Measurements from ENCODE around the gene NTHL1.

NTHL1 gene
- total RNA-seq: 4.3 to 5.0 (median 4.5) reads per million in 3 donors

DNA sequence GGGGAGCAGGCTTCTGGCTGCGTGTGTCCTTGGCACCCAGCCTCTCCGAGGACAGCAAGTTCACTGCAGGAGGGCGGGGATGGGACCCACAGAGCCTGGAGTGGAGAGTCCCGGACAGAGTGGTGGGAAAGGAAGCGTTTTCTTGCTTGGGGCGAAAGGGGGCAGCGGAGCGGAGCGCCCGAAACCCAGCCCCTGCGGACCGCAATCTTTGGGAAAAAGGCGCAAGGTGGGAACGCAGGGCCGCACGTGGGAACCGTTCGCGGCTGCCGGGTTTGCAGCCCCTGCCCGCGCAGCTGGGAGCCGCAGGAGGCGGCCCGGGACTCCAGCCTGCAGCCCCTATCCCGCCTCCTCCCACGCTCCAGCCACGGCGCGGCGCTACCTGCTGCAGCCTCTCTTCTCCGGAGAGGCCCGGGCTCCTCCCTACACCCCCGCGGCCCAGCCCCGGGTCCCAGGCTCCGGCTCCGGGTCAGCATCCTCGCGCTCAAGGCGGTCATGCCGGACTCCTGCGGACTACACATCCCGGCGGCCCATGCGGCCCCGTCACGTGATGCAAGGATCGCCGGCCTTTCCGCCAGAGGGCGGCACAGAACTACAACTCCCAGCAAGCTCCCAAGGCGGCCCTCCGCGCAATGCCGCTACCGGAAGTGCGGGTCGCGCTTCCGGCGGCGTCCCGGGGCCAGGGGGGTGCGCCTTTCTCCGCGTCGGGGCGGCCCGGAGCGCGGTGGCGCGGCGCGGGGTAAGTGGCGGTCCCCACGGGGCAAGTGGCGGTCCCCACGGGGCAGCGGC, at the start of gene NTHL1, which contains the start of gene TSC2:
TSS of gene NTHL1 (minus strand) at position 505 of the 786 bp plus-strand sequence. CDS start at position 494, 11 bp downstream.
TSS of gene TSC2 (plus strand) at position 656 of the 786 bp plus-strand sequence. CDS start 631 bp downstream, outside the sequence.
- Histone ChIP-seq H3K9me3 (ENCODE audit: control insufficient read depth, low read length) (no peaks in the 10 kb centered on the region), H3K4me1 (ENCODE audit: control insufficient read depth, insufficient read depth, low read length, poor library complexity, severe bottlenecking) (peaks cover 17% of the 10 kb centered on the region), H3K4me3 (ENCODE audit: insufficient read depth, low read depth, low read length, poor library complexity, severe bottlenecking) (peak within 1 kb of the TSS; percentile 91), H3K27me3 (replicated peaks; ENCODE audit: control insufficient read depth, insufficient read depth, low read length, poor library complexity, severe bottlenecking) (no peaks in the 10 kb centered on the region), H3K27ac (ENCODE audit: insufficient read depth, low read length, poor library complexity, severe bottlenecking) (peak within 1 kb of the TSS; percentile 63), H3K36me3 (ENCODE audit: control insufficient read depth, insufficient read depth, low read length) (peaks cover 5% of the 10 kb centered on the region)
- peak; percentile 82 to 90 (median 87) for DNase-seq

DNA sequence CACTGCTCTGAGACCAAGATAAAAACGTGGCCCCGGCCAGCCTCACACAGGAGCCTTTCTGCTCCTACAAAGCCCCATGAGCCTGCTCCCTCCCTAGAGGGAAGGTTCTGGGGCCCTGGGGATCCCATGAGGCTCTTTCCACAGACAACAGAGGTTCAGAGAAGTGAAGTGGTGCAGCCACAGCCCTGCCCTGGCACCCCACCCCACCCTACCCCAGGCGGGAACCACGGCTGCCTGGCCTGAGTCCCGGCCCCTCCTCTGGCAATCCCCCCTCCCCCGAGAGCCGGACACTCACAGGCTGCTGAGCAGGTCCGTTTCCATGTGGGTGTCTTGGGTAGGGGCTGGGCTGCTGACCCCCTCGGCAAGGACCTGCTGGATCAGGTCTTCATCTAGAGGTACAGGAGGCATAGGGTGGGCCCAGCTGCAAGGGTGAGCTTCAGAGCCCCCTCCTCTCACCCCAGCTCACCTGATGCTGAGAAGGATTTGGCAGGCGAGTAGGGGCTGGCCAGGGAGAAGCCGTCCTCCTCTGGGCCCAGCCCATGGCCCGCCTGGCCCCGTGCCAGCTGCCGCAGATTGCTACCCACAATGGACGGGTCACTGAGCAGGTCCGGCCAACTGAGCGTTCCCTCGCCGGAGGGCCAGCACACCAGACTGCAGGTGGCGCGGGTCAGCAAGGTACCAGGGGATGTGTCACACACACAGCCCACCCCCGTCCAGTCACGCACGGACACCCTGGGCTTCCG, 49.4 kb upstream of the NTHL1 start:
- no peaks in the 10 kb centered on the region for H3K36me3 ChIP-seq (ENCODE audit: control insufficient read depth, insufficient read depth, low read length)

DNA sequence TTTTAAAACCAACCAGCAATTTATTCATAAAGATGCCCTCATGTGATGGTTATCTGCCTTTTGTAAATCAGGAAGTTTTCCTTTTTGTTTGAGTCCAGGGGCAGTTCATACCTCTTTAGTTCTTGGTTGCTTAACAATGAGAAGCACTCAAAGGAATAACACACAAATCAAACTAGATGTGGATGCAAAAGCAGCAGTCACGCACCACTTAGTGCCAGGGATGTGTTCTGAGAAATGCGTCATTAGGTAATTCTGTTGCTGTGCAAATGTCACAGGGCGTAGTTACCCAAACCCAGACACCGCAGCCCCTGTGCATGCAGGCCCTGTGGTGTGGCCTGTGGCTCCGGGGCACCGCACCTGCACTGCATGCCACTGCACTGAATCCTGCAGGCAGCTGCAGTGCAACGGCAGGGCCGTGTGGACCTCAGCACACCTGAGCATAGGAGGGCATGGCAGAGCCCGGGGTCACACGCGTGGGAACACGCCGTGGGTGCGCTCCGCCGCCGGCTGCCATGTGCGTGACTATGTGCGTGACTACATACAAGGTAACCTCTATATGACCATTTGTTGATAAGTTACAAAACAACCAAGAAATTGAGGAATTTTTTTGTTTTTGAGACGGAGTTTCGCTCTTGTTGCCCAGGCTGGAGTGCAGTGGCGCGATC, 48.4 kb upstream of the NTHL1 start:
- H3K36me3 ChIP-seq (ENCODE audit: control insufficient read depth, insufficient read depth, low read length): no peaks in the 10 kb centered on the region
- no peaks in the 10 kb centered on the region for H3K27me3 ChIP-seq (replicated peaks; ENCODE audit: control insufficient read depth, insufficient read depth, low read length, poor library complexity, severe bottlenecking)
- no peaks in the 10 kb centered on the region for H3K9me3 ChIP-seq (ENCODE audit: control insufficient read depth, low read length)
- H3K4me3 ChIP-seq (ENCODE audit: insufficient read depth, low read depth, low read length, poor library complexity, severe bottlenecking): no peak overlapping the region
- H3K4me1 ChIP-seq (ENCODE audit: control insufficient read depth, insufficient read depth, low read length, poor library complexity, severe bottlenecking): no peaks in the 10 kb centered on the region
- no peak overlapping the region for H3K27ac ChIP-seq (ENCODE audit: insufficient read depth, low read length, poor library complexity, severe bottlenecking)
- no peak for DNase-seq

More for the DNA sequence above, 49.4 kb upstream of the NTHL1 start:
- H3K9me3 ChIP-seq (ENCODE audit: control insufficient read depth, low read length): no peaks in the 10 kb centered on the region
- H3K27me3 ChIP-seq (replicated peaks; ENCODE audit: control insufficient read depth, insufficient read depth, low read length, poor library complexity, severe bottlenecking): no peaks in the 10 kb centered on the region
- H3K27ac ChIP-seq (ENCODE audit: insufficient read depth, low read length, poor library complexity, severe bottlenecking): no peak overlapping the region
- no peak for DNase-seq
- no peak overlapping the region for H3K4me3 ChIP-seq (ENCODE audit: insufficient read depth, low read depth, low read length, poor library complexity, severe bottlenecking)
- H3K4me1 ChIP-seq (ENCODE audit: control insufficient read depth, insufficient read depth, low read length, poor library complexity, severe bottlenecking): no peaks in the 10 kb centered on the region

DNA sequence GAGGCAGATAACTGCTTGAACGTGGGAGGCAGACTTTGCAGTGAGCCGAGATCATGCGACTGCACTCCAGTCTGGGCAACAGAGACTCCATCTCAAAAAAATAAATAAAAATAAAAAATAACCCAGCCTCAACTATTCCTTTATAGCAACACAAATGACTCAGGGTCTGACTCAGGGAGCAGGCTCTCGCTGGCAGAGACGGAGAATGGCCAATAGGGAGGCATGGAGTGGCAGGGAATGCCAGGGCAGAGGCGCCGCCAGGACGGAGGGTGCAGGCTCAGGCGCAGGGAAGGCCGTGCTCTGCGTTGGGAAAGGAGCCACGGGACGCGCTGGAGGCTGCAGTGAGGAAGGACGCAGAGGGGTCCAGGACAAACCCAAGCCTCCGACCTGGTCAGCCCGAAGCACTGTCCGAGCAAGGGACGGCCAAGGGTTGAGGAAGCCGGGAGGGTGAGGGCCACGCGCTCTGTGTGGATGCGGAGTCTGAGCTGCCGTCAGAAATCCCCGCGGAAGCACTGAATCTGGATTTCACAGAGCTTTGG, 47.8 kb upstream of the NTHL1 start:
- Histone ChIP-seq H3K4me3 (ENCODE audit: insufficient read depth, low read depth, low read length, poor library complexity, severe bottlenecking) (no peak overlapping the region), H3K9me3 (ENCODE audit: control insufficient read depth, low read length) (no peaks in the 10 kb centered on the region), H3K27ac (ENCODE audit: insufficient read depth, low read length, poor library complexity, severe bottlenecking) (no peak overlapping the region), H3K27me3 (replicated peaks; ENCODE audit: control insufficient read depth, insufficient read depth, low read length, poor library complexity, severe bottlenecking) (no peaks in the 10 kb centered on the region), H3K4me1 (ENCODE audit: control insufficient read depth, insufficient read depth, low read length, poor library complexity, severe bottlenecking) (no peaks in the 10 kb centered on the region), H3K36me3 (ENCODE audit: control insufficient read depth, insufficient read depth, low read length) (peaks cover 4% of the 10 kb centered on the region)
- no peak for DNase-seq

DNA sequence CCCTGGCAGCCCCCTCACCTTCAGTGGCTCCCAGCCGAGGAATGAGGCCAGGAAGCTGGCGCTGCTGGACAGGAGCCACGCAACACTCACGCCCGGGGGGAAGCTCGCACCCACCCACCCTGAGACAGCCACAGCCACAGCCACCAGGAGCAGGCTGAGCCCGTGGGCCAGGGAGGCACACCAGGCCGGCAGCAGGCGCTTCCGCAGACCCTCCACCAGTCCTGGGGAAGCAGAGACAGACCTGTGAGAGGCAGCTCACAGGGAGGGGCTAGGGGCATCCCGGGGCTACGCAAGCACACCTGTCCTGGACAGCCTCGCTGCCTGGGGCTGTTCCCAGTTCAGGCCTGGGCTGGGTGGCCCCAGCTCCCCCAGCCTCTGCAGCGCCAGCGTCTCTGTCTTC, 46.2 kb upstream of the NTHL1 start:
- Histone ChIP-seq H3K27ac (ENCODE audit: insufficient read depth, low read length, poor library complexity, severe bottlenecking) (no peak overlapping the region), H3K27me3 (replicated peaks; ENCODE audit: control insufficient read depth, insufficient read depth, low read length, poor library complexity, severe bottlenecking) (no peaks in the 10 kb centered on the region), H3K9me3 (ENCODE audit: control insufficient read depth, low read length) (no peaks in the 10 kb centered on the region), H3K4me1 (ENCODE audit: control insufficient read depth, insufficient read depth, low read length, poor library complexity, severe bottlenecking) (no peaks in the 10 kb centered on the region), H3K4me3 (ENCODE audit: insufficient read depth, low read depth, low read length, poor library complexity, severe bottlenecking) (no peak overlapping the region), H3K36me3 (ENCODE audit: control insufficient read depth, insufficient read depth, low read length) (peaks cover 19% of the 10 kb centered on the region)
- DNase-seq: no peak

DNA sequence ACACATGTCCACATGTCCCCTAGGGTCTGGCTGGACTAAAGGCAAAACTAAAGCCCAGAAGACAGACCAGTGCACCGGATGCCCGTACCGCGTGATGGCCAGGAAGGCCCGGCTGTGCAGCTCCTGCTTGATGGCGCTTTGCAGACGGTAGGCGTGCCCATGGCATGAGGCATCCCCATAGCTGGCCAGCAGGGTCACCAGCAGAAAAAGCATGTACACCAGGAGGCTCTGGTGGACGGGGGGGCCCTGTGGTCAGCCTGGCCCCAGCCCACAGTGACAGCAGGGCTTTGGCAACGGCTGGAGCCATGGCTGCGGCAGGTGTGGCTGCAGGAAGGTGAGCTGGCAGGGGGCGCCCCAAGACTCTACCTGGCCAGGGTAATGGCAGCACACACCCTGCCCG, 45.2 kb upstream of the NTHL1 start:
- H3K4me1 ChIP-seq (ENCODE audit: control insufficient read depth, insufficient read depth, low read length, poor library complexity, severe bottlenecking): no peaks in the 10 kb centered on the region
- H3K36me3 ChIP-seq (ENCODE audit: control insufficient read depth, insufficient read depth, low read length): peaks cover 29% of the 10 kb centered on the region
- H3K4me3 ChIP-seq (ENCODE audit: insufficient read depth, low read depth, low read length, poor library complexity, severe bottlenecking): no peak overlapping the region
- H3K27me3 ChIP-seq (replicated peaks; ENCODE audit: control insufficient read depth, insufficient read depth, low read length, poor library complexity, severe bottlenecking): no peaks in the 10 kb centered on the region
- no peaks in the 10 kb centered on the region for H3K9me3 ChIP-seq (ENCODE audit: control insufficient read depth, low read length)
- H3K27ac ChIP-seq (ENCODE audit: insufficient read depth, low read length, poor library complexity, severe bottlenecking): no peak overlapping the region
- DNase-seq: no peak

DNA sequence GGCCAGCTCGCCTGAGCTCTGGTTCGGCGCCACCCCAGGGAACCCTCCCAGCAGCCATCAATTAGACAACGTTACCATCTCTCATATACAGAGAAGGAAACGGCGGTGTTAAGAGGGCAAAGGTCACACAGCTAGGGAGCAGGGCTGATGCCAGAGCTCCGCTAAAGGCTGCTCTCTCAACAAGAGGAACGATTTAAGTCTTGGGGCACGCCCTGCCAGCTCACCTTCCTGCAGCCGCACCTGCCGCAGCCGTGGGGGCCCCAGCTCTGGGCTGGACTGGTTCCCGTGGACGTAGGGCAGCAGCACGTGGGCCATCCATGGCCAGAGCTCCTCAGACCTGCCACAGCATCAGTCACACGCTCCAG, 44.6 kb upstream of the NTHL1 start:
- H3K4me1 ChIP-seq (ENCODE audit: control insufficient read depth, insufficient read depth, low read length, poor library complexity, severe bottlenecking): no peaks in the 10 kb centered on the region
- H3K4me3 ChIP-seq (ENCODE audit: insufficient read depth, low read depth, low read length, poor library complexity, severe bottlenecking): no peak overlapping the region
- DNase-seq: no peak
- H3K9me3 ChIP-seq (ENCODE audit: control insufficient read depth, low read length): no peaks in the 10 kb centered on the region
- no peaks in the 10 kb centered on the region for H3K27me3 ChIP-seq (replicated peaks; ENCODE audit: control insufficient read depth, insufficient read depth, low read length, poor library complexity, severe bottlenecking)
- H3K36me3 ChIP-seq (ENCODE audit: control insufficient read depth, insufficient read depth, low read length): peaks cover 35% of the 10 kb centered on the region
- no peak overlapping the region for H3K27ac ChIP-seq (ENCODE audit: insufficient read depth, low read length, poor library complexity, severe bottlenecking)

DNA sequence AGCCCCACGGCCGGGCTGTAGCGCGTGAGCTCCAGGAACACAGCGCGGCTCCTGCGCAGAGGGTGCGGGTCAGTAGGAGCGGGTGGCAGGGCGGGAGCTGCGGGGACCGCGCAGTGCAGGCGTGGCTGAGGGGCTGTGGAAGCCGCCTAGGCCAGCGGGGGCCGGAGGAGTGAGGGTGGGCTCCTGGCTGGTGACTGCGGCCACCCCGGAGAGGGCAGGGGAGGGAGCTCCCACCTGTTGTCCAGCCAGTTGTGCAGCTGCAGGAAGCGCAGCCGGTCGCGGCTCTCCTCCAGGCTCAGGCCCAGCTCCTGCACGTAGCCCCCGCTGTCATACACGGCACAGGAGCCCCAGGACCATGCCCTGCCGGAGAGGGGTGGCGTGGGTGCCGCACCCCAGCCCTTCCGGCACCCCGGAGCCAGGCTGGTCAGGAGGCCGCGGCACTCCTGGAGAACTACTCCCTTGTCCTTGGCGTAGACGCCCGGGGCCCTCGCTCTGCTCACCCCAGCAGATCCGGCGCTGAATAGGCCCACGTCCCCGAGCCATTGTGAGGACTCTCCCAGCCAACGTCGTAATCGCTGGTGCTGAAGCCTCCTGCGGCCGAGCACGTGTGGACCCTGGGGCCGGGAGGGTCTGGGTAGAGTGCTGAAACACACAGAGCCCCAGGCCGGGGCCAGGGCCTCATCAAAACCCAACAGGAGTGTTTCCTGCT, 44.1 kb upstream of the NTHL1 start:
- Histone ChIP-seq H3K36me3 (ENCODE audit: control insufficient read depth, insufficient read depth, low read length) (peaks cover 40% of the 10 kb centered on the region), H3K9me3 (ENCODE audit: control insufficient read depth, low read length) (no peaks in the 10 kb centered on the region), H3K27ac (ENCODE audit: insufficient read depth, low read length, poor library complexity, severe bottlenecking) (no peak overlapping the region), H3K27me3 (replicated peaks; ENCODE audit: control insufficient read depth, insufficient read depth, low read length, poor library complexity, severe bottlenecking) (no peaks in the 10 kb centered on the region), H3K4me1 (ENCODE audit: control insufficient read depth, insufficient read depth, low read length, poor library complexity, severe bottlenecking) (no peaks in the 10 kb centered on the region), H3K4me3 (ENCODE audit: insufficient read depth, low read depth, low read length, poor library complexity, severe bottlenecking) (no peak overlapping the region)
- no peak for DNase-seq

DNA sequence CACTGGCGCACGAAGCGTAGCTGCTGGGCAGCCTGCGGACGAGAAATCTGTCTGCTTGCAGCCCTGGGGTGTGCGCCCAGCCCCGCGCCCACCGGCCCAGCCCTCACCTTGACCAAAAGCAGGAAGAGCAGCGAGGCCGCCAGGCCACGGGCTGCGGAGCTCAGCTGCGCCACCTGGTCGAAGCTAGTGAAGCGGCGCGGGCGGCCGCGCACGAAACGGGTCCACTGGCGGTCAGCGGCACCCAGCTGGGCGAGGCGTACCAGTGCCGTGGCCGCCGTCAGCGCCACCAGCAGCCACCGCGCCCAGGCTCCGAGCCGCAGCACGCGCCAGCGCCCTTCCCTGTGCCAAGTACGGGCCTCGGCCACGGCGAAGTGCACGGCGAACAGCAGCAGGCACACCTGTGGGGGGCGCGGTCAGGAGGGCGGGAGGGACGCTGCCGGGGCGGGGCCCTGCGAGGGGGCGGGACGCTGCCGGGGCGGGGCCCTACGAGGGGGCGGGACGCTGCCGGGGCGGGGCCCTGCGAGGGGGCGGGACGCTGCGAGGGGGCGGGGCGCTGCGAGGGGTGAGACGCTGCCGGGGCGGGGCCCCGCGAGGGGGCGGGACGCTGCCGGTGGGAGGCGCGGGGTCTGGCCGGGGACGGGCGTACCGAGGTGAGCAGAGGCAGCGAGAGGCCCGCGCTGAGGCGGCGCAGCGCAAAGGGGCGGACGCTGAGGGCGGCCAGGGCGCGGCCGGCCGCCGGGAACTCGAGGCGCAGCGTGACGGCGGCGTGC, 43.3 kb upstream of the NTHL1 start:
- Histone ChIP-seq H3K4me1 (ENCODE audit: control insufficient read depth, insufficient read depth, low read length, poor library complexity, severe bottlenecking) (no peaks in the 10 kb centered on the region), H3K27me3 (replicated peaks; ENCODE audit: control insufficient read depth, insufficient read depth, low read length, poor library complexity, severe bottlenecking) (no peaks in the 10 kb centered on the region), H3K4me3 (ENCODE audit: insufficient read depth, low read depth, low read length, poor library complexity, severe bottlenecking) (no peak overlapping the region), H3K9me3 (ENCODE audit: control insufficient read depth, low read length) (no peaks in the 10 kb centered on the region), H3K36me3 (ENCODE audit: control insufficient read depth, insufficient read depth, low read length) (peaks cover 47% of the 10 kb centered on the region), H3K27ac (ENCODE audit: insufficient read depth, low read length, poor library complexity, severe bottlenecking) (no peak overlapping the region)
- peak in 2 of 3 donors; percentile 20 to 27 for DNase-seq

All from effector memory CD4-positive, alpha-beta T cell (primary cell).